GM12872 (cell line): Measurements from ENCODE around the gene LDLRAD4.

Experiments used
- CTCF ChIP-seq: IDR thresholded peaks from 3 replicates; pipeline ENCODE4 v1.5.1; 2011; ENCODE audit warnings: low read depth, mild to moderate bottlenecking, low read length, moderate library complexity; ENCODE audit not compliant: insufficient read depth

Gene LDLRAD4

GRCh38 chr18:13286456-13287125 lies 68.0 kb downstream of the LDLRAD4 start:
- no peak for TF ChIP-seq CTCF

GRCh38 chr18:13287372-13287771 lies 68.8 kb downstream of the LDLRAD4 start:
- no peak for TF ChIP-seq CTCF

GRCh38 chr18:13288509-13289133 lies 70.1 kb downstream of the LDLRAD4 start:
- no peak for TF ChIP-seq CTCF

- TF ChIP-seq CTCF: no peak
Observed at GRCh38 chr18:13289481-13290205, 71.1 kb downstream of the LDLRAD4 start.

GRCh38 chr18:13290856-13291271 lies 72.3 kb downstream of the LDLRAD4 start:
- no peak for TF ChIP-seq CTCF

GRCh38 chr18:13291299-13291698 lies 72.7 kb downstream of the LDLRAD4 start:
- TF ChIP-seq CTCF: no peak

GRCh38 chr18:13291745-13292447 lies 73.3 kb downstream of the LDLRAD4 start:
- no peak for TF ChIP-seq CTCF
